ENCODE data around the gene MACROD2.
"Not testable (repeated sequence)": the region's sequence is repeated elsewhere in the genome, so short reads cannot be mapped to it uniquely, and the experiment has no call there.

MACROD2 gene

DNA sequence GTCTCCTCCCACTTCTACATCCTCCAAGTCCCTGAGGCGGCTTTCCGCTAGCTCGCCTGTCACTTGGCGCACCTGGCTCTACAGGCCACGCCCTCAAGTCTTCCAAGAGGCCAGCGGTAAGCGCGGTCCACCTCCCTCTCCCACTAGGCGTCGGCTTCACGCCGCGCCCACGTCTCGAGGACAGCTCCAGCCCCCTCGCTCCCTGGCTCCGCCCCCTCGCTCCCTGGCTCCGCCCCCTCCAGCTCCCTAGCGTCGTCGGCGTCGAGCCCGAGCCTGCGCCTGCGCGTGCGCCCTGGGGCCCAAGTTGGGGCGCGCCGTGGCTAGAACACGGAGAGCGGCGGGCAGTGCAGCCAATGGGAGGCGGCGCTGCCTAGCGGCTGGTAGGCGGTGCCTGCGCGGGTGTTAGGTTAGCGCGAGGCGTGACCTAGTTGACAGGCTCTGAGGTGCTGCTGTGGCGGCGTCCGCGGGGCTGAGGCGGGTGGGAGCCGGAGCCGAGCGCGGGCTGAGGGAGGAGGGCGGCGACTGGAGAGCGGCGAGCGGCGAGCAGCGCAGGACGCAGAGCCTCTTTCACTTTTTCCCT lies at the start of gene MACROD2:
MACROD2 (plus strand) TSS at position 431 of the 580 bp plus-strand sequence.
- DNase-seq, result peak; percentile 39 to 93 (median 84)

DNA sequence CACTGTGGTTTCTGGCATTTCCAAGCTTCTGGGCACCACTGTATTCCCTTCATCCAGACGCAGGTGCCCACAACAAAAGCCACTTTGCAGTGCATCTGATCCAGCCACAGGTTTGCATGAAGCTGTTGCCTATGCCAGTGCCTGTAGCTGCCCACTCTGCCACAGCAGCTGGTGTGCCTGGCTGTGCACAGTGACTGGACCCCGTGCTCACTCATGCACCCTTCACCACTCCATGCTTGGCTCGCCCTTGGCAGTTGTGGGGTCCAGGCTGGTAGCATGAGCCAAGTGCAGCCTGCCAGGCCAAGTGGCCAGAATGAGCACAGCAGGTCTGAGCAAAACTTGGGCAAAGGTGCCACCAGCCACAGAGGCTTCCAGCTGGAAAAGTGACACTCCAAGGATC lies 47.6 kb upstream of the MACROD2 start:
- DNase-seq, result no peak

DNA sequence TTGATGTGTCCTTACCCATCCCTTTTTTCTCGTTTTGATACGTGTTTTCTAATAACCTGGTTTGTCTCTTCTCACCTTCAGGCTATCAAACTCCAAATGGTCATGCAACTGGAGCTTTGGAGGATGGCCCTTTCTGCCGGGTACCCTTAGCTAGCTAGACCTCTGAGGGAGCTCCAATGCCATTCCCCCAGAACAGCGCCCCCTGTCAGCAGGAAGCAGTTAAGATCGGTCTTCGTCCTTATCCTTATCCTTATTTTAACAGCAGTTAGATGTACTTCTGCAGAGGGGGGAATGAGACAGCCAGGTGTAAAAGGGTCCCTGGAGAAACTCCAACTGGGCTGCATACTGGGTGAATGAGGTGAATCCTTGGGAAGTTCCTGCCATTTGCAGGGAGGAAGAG lies 42.1 kb upstream of the MACROD2 start:
- DNase-seq, result no peak

DNA sequence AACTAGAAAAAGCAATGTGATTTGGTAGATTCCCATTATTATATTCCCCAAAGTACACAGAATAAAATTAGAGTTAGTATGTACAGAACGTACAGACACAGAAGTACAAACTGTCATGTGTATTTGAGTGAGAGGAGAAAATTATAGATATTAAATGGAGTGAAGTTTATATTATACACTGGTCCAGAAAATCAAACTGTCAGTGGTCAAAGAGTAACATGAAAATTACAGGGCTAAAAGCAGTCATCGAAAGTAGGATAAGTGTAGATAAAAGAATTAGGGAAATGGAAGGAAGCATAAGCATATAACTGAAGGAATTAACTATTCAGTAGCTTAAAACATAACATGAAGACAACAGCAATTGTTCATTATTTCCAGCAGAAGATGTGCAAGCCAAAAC lies 35.2 kb upstream of the MACROD2 start:
- DNase-seq, result no peak

- DNase-seq, result no peak
These were observed 34.8 kb upstream of the MACROD2 start for GRCh38 chr20:13960525-13960924.

- DNase-seq, result no peak
These were observed 11.1 kb upstream of the MACROD2 start for GRCh38 chr20:13984211-13984610.

DNA sequence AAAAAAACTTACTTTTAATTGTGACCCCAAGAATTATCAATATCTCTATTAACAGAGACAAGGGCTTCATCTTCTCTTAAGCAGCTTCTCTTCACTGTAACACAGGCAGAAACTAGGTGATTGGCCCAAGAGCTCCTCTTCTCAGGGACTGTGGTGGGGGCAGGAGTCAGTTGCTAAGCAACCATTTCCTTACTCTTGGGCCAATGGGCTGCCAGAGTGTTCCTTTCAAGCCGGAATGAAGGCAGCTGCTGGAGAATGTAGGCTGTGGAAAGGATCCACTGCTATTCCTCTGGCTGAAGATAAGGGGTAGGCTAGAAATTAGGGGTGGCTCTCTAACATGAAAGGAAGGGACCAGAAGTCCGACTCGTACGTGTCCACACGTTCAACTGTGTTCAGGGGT lies 4.9 kb upstream of the MACROD2 start, which contains the start of gene SEL1L2:
SEL1L2 (minus strand) TSS at position 150 of the 400 bp plus-strand sequence; CDS start at position 70, 80 bp downstream.
- DNase-seq, result no peak

DNA sequence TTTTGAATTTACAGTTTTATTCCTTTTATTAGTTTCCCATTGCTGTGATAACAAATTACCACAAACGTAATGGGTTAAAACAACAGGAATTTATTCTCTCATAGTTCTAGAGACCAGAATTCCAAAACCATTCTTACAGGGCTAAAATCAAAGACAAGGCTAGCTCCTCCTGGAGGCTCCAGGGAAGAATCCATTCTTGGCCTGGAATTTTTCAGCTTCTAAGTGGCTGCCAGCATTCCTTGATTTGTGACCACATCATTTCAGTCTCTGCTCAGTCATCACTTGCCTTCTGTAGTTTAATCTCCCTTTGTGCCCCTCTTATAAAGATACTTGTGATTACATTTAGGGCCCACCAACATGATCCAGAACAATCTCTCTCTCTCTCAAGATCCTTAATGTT lies 4.0 kb upstream of the MACROD2 start:
- DNase-seq, result no peak

- not testable (repeated sequence) for DNase-seq
These were observed 3.4 kb upstream of the MACROD2 start for GRCh38 chr20:13991955-13992354.

- DNase-seq, result peak in 43 of 58 donors; percentile 3 to 64 (median 28)
These were observed 525 bp downstream of the MACROD2 start for GRCh38 chr20:13995841-13996240.

- peak in 12 of 58 donors; percentile 1 to 51 (median 22) for DNase-seq
These were observed 949 bp downstream of the MACROD2 start for GRCh38 chr20:13996265-13996664.

DNA sequence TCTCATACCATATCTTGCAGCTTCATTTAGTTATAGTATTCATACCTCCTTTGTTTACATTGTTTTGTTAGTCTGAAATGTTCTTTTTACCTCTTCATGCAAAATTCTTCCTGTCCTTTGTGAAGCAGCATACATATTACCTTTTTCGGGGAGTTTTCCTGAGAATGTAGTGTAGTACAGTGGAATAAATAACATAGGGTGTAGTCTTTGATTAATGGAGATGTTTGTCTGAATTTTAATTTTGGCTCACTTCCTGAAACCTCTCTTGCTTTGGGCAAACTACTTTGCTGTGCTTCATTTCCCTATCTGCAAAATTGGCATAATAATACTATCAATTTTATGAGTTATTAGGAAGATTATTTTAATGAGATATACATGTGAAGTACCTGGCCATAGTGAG lies 5.6 kb downstream of the MACROD2 start:
- no peak for DNase-seq

DNA sequence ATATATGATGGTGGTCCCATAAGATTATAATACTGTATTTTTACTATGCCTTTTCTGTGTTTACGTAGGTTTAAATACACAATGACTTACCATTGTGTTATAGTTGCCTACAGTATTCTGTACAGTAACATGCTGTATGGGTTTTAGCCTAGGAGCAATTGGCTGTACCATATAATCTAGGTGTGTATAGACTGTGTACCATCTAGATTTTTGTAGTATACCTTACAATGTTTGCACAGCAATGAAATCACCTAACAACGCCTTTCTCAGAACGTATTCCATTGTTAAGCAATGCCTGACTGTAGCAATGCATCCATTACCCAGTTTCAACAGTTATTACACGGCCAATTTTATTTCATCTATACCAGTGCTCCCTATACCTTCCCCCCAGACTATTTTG lies 10.7 kb downstream of the MACROD2 start:
- no peak for DNase-seq

- DNase-seq, result no peak
These were observed 13.9 kb downstream of the MACROD2 start for GRCh38 chr20:14009208-14009607.

- no peak for DNase-seq
These were observed 17.4 kb downstream of the MACROD2 start for GRCh38 chr20:14012671-14013070.

DNA sequence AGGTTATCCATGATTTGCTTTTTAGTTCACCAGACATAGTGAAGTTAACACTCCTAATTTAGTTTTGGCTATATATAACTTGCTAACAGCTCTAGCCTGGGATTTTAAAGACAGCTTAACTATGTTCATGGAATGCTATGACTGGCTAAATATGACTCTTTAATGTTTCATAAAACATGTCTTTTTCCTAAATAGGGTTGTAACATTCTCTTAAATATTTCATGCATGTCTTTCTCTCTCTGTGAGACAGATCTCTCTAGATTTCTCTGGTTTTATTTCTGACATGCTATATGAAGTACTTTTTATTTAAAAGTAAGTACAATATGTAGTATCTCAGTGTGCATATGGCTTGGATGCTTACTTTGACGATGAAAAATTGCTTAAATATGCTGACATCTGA lies 35.7 kb downstream of the MACROD2 start:
- no peak for DNase-seq

- no peak for DNase-seq
These were observed 38.0 kb downstream of the MACROD2 start for GRCh38 chr20:14033310-14033709.

- DNase-seq, result no peak
These were observed 41.3 kb downstream of the MACROD2 start for GRCh38 chr20:14036567-14036966.

DNA sequence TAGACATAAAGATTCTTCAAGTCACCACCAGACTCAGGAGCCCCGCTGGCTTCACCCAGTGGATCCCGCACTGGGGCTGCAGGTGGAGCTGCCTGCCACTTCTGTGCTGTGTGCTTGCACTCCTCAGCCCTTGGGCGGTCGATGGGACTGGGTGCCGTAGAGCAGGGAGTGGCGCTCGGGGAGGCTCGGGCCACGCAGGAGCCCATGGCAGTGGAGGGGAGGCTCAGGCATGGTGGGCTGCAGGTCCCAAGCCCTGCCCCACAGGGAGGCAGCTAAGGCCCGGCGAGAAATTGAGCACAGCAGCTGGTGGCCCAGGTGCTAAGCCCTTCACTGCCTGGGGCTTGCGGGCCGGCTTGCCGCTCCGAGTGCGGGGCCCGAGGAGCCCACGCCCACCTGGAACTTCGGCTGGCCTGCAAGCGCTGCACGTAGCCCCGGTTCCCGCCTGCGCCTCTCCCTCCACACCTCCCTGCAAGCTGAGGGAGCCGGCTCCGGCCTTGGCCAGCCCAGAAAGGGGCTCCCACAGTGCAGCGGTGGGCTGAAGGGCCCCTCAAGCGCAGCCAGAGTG lies 49.5 kb downstream of the MACROD2 start:
- DNase-seq, result not testable (repeated sequence)

DNA sequence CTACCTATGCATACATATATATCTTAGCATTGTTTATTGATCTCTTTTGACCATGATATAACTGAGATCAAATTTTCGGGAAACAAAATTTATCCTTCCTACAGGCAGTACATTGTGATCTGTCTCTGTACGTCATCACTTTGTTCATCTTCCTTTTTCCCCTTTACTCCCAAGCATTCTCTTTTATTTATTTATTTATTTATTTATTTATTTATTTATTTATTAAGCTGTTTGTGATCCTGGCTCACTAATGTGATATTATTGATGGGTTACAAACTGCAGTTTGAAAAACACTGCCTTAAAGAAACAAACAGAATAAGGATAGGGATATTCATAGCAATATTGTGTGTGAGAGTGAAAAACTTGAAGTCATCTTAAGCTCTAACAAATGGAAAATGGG lies 51.2 kb downstream of the MACROD2 start:
- no peak for DNase-seq

DNA sequence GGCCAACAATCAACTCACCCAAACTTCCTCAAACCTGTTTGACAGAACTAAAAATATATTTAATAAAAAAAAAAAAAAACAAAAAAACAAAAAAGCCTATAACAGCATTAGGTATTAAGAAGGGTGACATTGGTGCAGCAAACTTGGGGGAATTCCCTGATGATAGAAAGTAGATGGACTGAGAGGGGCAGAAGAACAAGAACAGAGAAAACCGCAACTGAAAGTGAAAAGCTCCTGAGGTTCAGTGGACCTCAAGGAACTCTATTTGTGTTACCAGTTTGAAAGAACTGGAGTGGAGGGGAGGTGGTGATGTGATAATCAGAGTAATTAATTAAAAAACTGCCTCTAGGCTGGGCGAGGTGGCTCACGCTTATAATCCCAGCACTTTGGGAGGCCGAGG lies 53.8 kb downstream of the MACROD2 start:
- no peak for DNase-seq

GRCh38 chr20:14051454-14051853 lies 56.1 kb downstream of the MACROD2 start:
- DNase-seq, result no peak

DNA sequence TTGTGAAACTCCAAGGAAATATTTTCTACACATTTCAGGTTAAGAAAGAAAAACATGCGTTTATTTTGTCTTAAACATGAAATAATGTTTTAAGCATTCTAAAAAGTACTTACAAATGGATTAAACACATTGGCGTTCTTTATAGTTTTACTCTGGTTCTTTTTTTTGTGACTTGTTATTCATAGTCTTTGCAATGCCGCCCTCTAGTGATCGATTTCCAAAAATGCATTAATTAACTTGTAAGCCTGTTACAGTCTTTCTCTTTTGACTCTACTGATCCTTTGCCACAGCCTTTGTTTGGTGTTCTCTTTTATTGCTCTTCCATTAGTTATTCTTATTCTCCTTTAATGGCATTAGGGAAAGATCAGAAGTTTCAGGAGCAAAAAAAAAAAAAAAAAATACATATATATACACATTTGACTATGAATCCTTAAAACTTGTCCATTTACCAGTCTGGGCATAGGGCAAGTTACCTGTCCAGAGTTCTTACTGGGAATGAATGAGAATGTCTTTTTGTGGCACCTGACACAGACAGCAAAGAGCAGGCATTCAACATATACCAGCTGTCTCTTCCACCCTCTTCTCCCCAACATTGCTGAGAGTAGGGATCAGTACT lies 59.9 kb downstream of the MACROD2 start:
- peak in 6 of 58 donors; percentile 2 to 41 (median 5) for DNase-seq

All from anterior cingulate cortex (tissue), 58 donors.